Nucleus accumbens (tissue), 56 donors: ENCODE measurements around the gene MKNK1.

ENCODE experiments used
- DNase-seq, 56 donors: peaks; one replicate each; lab custom pipeline; 2025; lab: John Stamatoyannopoulos, UW

Gene MKNK1

DNA sequence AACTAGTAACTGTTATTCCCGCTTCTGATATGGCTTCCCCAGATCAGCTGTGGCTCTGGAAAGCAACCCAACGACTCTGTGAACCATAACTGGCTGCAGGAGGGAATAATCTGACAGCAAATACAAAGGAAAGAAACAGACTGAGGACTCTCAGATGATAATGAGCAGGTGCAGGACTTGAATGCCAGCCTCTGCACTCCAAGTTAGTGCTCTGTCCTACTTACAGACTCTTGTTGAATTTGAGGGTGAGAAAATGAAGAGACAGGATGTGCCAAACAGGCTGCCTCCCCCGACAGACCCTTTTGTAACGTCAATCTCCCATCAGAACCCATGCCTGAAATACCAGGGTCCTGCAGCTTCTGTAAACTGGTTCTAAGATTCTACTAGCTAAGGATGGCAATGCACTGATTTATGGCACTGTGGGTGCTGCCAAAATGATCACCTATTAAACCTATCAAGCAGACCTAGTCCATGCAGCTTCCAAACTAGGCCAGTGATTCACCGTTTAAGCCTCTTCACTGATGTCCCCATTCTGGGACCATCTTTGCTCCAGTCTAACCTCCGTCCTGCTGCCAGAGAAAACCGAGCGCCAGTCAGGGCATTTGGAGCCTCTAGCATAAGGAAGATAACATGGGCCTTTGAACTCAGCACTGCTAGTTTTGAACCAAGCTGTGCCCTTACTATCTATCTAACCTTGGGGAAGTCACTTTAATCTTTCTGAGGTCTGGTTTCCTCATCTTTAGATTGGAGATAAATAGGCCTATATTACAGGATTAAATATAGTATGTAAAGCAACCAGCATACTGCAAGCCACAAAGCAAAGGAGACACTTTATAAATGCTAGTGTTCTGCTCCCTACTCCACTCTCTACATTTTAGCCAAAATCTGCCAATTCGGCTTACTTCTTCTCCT is 4.8 kb downstream of the MKNK1 start:
- no peak for DNase-seq

DNA sequence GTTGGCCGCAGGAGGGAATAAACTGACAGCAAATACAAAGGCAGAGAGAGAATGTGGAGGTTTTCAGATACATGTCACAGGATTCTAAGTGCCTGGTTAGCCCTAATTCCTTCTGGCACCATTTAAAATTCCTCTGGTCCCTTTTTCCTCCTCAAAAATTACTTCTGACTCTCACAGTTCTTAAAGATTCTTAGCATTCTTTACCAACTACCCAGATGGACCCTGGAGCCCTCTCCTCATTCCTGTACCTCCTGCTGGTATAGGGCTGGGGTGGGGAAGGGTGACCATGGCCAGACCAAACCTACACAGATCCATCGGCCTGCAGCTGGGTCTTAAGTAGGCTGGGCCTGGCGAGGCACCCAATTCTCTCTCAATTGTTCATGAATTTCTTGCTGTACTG is 7.2 kb downstream of the MKNK1 start:
- no peak for DNase-seq

DNA sequence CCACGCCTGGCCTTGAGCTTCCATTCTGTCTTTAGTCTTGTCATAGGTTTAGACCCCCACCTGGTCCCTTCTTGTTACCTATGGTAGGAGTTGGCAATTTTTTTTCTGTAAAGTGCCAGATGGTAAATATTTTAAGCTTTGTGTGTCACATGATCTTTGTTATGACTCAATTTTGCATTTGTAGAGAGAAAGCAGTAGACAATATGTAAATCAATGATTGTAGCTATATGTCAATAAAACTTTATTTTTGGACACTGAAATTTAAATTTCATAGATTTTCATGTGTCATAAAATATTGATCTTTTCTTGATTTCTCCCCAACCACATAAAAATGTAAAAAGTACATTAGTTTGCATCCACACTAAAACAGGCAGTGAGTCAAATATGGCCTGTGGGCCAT is 8.0 kb downstream of the MKNK1 start:
- DNase-seq: no peak

GRCh38 chr1:46595127-46595526 is 8.9 kb downstream of the MKNK1 start:
- DNase-seq: peak in 12 of 56 donors; percentile 6 to 44 (median 22)

DNA sequence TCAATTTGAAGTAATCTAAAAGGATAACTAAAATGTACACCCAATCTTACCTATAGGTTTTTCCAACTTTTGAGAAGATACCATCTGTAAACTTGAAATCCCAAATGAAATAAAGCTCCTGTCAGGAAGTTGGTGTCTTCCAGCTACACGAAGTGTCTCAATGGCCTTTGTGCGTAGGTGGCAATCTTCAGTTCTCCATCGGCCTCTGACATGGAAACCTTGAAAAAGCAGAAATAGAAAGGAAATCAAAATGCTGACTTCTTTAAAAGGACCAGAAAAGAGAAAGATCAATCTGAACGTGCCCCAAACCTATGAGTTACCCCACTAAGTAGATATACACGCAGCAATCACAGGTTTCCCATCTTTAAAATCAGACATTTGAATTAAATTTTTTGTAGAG is 10.0 kb downstream of the MKNK1 start:
- DNase-seq: no peak

DNA sequence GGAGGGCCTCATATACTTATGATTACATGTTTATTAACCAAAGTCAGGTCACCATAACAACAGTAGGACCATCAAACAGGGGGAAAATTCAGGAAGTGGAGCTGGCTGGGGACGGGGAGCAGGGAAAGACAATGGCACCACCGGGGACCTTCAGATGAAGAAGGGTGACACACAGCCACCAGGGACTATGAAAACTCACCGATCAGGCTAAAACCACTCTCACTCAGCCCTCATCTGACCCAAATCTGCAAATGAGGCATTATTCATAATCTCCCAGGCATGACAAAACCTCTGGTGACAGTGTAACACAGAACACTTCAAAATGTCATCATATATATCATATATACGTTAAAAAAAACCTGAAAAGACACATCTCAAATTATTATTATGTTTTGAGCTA is 11.2 kb downstream of the MKNK1 start:
- DNase-seq: no peak

GRCh38 chr1:46589529-46589928 is 14.5 kb downstream of the MKNK1 start:
- DNase-seq: no peak

GRCh38 chr1:46587069-46587468 is 17.0 kb downstream of the MKNK1 start:
- peak in 12 of 56 donors; percentile 8 to 46 (median 18) for DNase-seq

DNA sequence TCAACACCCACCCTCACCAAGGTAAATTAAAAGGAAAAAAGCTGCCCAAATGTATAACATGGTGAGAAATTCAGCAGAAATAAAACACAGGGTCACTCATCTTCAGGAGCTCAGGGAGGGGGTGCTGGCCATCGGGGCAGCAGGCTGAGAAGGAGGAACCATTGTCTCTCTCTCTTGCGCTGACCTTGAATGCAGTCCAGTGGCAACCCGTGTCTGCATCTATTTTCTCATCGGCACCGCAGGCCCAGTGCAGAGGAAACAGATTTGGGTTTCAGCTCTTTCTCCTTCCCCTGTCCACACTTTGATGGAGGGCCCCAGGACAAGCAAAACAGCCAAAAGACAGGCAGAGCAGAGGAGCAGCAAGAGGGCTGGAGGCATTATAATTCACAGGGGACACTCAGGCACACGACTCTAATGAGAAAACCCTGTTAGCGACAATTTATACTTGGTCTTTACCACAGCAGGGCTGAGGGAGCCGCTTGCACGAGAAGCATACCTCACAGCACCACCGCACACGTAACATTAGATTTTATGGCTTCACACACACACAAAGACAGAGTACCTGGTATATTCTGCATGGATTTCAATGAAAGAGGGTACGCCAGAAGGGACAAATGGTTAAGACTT is 18.6 kb downstream of the MKNK1 start:
- DNase-seq: peak in 3 of 56 donors; percentile 10 to 13 (median 11)

- DNase-seq: no peak
These were observed 20.6 kb downstream of the MKNK1 start for GRCh38 chr1:46583494-46583893.

DNA sequence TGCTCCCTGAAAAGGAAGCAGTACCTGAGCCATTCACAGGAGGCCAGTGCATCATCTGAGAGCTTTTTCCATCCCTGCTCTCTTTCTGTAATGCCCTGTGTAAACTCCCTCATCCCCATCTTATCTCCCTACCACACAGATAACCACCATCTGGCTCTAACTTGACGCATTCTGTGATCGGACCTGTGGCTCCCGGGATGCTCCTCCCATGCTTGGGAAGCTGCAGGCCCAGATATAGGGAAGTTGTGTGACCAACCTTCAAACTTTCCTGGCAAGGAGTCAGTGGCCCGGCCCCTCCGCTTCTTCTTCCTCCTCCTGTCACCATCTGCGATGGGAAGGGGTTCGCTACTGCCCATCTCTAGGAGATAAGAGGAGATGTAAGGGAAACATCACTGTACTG is 21.1 kb downstream of the MKNK1 start:
- DNase-seq: no peak

DNA sequence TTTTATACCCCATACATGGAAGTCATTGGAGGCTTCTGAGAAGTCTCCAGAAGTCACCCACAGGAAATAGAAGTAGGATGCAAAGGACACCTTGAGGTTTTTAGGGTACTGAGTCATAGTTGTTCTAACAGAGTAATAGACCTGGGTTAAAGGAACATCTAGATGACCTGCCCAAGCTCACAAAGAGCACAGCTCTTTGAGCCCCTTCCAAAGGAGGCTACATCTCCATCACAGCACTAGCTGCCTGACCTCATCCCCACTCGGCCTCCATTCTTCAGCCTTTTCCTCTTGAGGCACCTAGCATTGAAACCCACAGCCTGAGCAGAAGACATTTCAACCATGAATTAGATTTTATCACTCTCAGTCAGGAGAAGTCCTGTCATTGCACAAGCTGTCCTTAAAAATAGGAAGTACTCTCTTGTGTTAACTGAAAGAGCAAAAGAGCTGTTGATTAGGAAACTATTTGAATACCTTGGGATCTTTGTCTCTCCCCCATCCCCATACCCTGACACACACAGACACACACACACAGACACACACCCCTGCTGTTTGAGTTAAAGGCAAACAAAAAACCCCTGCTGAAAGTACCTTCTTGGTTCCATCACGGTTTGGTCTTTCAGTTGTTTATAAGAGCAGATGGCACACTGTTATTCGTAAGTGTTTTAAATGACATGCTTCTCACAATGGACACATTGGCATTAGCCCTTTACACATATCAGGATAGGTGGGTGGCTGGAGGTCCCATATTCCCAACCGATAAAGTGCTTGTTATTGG is 22.2 kb downstream of the MKNK1 start:
- no peak for DNase-seq

DNA sequence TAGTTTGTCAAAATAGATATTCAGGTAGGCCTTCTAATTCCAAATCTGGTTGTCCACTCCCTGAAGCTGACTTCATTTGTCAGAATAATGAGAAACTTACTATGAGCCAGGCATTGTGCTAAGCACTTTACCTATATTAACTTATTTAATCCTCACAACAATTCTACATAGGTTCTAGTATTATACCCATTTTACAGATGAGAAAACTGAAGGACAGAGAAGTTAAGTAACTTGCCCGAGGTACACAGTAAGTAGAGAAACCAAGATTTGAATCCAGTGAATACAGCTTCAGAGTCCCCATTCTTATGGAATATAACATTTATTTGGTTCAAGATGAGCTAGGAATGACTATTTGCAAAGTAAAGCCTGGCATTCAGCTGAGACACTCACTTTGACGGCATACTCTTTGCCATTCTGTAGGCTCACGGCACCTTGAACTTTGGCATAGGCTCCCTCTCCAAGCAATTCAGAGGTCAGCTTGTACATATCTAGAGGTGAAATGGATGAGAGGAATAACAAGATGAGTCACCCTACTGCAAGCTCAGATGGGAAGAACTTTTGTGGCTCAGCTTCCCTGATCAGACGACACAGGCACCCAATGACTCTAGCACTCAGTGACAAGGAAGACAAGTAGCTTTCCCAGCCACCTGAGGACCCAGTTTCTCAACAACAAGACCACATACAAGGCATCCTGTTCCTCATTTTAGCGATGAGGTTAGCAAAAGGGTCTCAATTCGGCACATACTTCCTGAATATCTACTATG is 23.7 kb downstream of the MKNK1 start:
- DNase-seq: no peak

GRCh38 chr1:46577671-46578070 is 26.4 kb downstream of the MKNK1 start:
- DNase-seq: no peak

DNA sequence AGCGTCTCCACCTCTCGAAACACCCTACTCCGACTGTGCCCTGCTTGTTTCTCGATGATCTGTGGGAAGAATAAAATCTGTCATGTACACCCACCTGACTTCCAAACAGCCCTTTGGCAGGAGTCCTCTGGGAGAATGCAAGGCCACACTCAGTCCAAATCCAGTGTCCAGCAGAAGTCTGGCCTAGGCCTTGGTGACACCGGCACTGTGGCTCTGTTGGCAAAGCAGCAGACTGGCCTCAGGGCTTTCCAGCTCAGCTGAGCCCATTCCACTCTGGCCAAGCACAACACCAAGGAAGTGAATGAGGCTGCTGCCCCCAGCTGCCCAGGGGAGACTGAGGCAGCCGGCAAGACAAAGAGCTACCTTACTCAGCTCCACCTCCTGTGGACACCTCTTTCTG is 27.5 kb downstream of the MKNK1 start:
- DNase-seq: peak in 3 of 56 donors; percentile 7 to 16 (median 12)

DNA sequence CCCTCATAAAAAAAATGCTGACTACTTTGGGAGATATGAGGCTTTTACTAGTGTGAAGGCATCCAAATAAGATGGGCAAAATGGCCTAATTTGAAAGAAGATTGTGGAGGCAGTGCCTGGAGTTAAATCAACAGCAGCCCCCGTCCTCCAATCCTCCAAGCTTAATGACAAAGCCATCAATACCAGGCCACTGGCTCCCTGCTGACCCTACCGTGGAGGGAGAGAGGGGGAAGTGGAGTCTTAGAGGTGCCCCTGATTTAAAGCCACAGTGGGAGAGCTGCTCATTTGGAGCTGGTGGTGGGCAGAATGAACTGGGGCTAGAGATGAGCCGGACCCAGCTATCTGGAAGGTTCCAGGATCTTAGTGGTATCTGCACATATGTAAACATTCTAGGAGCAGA is 28.3 kb downstream of the MKNK1 start:
- no peak for DNase-seq

DNA sequence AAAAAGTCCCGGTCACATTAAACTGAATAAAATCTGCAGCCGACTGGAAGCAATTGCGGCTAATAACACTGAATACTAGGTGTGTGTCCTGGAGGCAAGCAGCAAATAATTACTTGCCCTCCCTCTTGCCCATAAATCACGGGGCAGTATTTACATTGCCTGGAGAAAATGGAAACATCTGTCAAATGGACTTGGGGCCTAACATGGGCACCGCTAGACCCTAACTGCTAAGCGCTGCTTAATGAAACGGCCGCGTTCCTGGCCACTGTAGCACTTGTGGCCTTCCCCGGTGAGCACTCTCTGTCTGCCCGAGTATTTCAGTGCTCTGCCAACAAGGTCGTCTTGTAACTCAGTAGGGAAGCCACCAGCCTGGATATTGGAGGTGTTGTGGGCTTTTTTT is 28.8 kb downstream of the MKNK1 start:
- no peak for DNase-seq

- no peak for DNase-seq
These were observed 32.3 kb downstream of the MKNK1 start for GRCh38 chr1:46571691-46572225.

GRCh38 chr1:46569884-46570725 is 34.0 kb downstream of the MKNK1 start:
- DNase-seq: no peak
